ENCODE data around the gene KRT6C.

Gene KRT6C

GRCh38 chr12:52434081-52434733 is 39.4 kb downstream of the KRT6C start, which contains the start of gene KRT75:
Gene KRT75, minus strand, starts transcription at chr12:52434371. Its CDS starts 67 bp downstream, at chr12:52434304.
- no peak for DNase-seq

- no peak for DNase-seq
Observed at GRCh38 chr12:52433501-52434080, 40.0 kb downstream of the KRT6C start.

DNA sequence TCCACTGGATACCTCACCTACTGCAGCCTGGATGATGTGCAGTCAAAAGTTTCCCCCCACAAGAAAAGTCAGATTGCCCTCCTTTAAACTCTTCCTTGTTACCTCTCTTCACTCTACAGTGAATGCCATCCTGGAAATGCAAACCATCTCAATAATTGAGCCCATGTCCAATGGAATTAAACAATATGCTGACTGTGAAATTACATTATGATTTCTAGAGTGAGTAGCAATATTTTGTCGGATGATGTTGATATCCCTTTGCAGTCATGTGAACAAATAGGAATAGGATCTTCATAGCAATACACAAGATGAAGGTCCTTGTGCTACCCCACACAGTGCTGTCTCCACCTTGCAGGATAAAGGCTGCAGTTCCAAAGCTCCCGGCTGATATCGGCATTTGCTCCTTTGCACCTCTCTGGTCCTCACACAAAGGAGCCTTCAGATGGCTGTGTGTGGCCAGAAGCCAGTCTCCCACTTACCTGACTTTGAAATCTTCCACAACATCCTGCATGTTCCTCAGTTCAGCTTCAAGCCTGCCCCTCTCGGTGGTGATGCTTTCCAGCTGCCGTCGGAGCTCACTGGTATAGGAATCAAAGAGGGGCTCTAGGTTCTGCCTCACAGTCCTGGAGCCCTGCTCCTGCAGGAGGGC is 40.9 kb downstream of the KRT6C start:
- no peak for DNase-seq

- DNase-seq, result no peak
Observed at GRCh38 chr12:52428121-52428520, 45.5 kb downstream of the KRT6C start.

- no peak for DNase-seq
Observed at GRCh38 chr12:52427083-52427482, 46.5 kb downstream of the KRT6C start.

- no peak for DNase-seq
Observed at GRCh38 chr12:52426034-52426433, 47.6 kb downstream of the KRT6C start.

DNA sequence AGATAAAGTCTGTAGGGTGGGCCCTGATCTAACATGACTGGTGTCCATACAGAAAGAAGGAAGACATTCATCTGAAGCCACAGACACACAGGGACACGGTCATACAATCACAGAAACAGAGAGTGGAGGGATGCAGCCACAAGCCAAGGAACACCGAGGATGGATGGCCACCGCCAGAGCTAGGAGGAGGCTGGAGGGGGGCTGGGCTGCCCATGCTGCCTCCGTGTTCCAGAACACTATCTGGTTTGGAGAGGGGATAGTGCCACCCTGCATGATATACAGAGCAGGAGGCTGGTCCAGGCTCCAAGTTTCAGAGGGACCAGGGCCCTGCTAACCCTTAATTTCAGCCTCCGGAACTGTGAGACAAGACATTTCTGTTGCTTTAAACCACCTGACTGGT is 48.1 kb downstream of the KRT6C start:
- no peak for DNase-seq

GRCh38 chr12:52423661-52424500 is 49.7 kb downstream of the KRT6C start:
- DNase-seq, result no peak

- DNase-seq, result no peak
Observed at GRCh38 chr12:52423035-52423434, 50.6 kb downstream of the KRT6C start.

GRCh38 chr12:52419656-52420055 is 53.9 kb downstream of the KRT6C start:
- no peak for DNase-seq

GRCh38 chr12:52418576-52419110 is 55.0 kb downstream of the KRT6C start:
- no peak for DNase-seq
